AG04449 (cell line): ENCODE results near the gene HSFX4.

Source experiments
- CTCF ChIA-PET: fragments of 350-600 bp; formaldehyde crosslinking; extraction: SDS; loops from one replicate; lab custom pipeline; 2021; ENCODE audit warnings: antibody characterized with exemption; lab: Yijun Ruan, JAX
- POLR2A ChIA-PET: fragments of 400-600, 350-600 bp; formaldehyde crosslinking; extraction: SDS; loops from one replicate; lab custom pipeline; 2020; ENCODE audit warnings: antibody characterized with exemption, inconsistent platforms; lab: Yijun Ruan, JAX
- DNase-seq: peaks from one replicate; pipeline ENCODE4 v3.0.0-alpha.2; 2010; ENCODE audit warnings: low read depth, low spot score
- H3K4me3 ChIP-seq: 2 replicates; pipeline ENCODE4 v1.5.1; 2011; ENCODE audit warnings: low read depth, mild to moderate bottlenecking, control low read depth, low read length
- TF ChIP-seq, protein P1 (sequence below): IDR thresholded peaks from one replicate; pipeline ENCODE4 v1.5.1; 2011; ENCODE audit warnings: mild to moderate bottlenecking, moderate library complexity, low read length, control low read depth, inconsistent platforms; ENCODE audit not compliant: insufficient read depth; ENCODE audit errors: missing control alignments

Gene HSFX4

DNA sequence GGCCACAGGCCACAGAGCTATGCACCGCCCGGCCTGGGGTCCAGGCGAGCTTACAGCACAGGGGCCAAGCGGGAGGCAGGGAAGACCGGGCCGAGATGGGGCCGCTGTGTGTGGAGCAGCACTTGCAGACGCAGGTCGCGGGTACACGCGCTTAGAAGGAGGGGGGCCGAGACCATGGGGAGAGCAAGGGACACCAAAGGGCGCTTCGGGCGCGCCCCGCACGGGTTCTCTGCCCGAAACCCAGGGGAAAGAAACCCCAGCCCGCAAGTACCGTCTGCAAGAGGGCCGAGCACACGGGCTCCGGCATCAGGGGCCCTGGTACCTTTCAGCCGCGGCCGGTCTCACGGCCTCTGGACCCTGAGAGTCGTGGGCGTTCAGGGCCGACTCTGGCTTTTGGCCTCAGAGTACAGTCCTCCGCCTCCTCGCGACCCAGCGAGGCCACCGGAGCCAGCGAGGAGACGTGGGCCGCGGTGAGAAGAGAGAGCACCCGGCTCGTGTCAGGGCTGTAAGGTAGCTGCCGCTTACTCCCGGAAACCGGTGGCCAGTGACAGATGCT is 8.6 kb downstream of the HSFX4 start:
- TF ChIP-seq, protein P1, sequence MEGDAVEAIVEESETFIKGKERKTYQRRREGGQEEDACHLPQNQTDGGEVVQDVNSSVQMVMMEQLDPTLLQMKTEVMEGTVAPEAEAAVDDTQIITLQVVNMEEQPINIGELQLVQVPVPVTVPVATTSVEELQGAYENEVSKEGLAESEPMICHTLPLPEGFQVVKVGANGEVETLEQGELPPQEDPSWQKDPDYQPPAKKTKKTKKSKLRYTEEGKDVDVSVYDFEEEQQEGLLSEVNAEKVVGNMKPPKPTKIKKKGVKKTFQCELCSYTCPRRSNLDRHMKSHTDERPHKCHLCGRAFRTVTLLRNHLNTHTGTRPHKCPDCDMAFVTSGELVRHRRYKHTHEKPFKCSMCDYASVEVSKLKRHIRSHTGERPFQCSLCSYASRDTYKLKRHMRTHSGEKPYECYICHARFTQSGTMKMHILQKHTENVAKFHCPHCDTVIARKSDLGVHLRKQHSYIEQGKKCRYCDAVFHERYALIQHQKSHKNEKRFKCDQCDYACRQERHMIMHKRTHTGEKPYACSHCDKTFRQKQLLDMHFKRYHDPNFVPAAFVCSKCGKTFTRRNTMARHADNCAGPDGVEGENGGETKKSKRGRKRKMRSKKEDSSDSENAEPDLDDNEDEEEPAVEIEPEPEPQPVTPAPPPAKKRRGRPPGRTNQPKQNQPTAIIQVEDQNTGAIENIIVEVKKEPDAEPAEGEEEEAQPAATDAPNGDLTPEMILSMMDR = no peak
- POLR2A ChIA-PET = no interaction called here
- no peak for DNase-seq
- peak overlapping the region; percentile 79 for H3K4me3 ChIP-seq
- CTCF ChIA-PET = interaction anchor here (1.0 to 2.1 kb wide), 7 partner anchors 22 to 786 kb away, joined by 3 to 7 read pairs (median 3); no protein-coding TSS in a partner anchor

DNA sequence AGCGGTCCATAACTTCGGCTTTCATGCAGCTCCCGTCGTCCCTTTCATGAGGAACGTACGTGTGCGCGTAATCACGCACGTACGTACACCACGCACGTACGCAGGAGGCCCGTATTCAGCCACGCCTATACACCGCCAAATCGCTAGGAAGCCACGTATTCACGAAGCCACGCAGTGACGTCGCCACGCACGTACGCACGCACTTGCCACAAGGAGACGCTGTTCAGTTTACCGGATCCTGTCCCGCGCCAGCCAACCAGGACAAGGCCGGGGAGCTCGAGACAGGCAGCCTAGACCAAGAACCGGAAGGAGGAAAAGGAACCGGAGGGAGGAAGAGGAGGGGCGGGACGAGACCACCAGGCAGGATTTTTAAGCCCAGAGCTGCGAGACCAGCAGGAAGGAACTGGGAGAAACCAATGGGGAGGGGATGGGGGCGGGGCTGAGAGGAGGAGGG is 9.1 kb downstream of the HSFX4 start, which contains the start of gene EOLA2:
Gene EOLA2 (minus strand): TSS at position 65 of the 454 bp plus-strand sequence. CDS start 4,617 bp downstream, outside the sequence.
- peak within 1 kb of the TSS; percentile 79 for H3K4me3 ChIP-seq
- POLR2A ChIA-PET = no interaction called here
- CTCF ChIA-PET = interaction anchor here (1.0 to 2.1 kb wide), 7 partner anchors 22 to 786 kb away, joined by 3 to 7 read pairs (median 3); no protein-coding TSS in a partner anchor
- DNase-seq = peak; percentile 95
- TF ChIP-seq, protein P1 = peak; percentile 76

DNA sequence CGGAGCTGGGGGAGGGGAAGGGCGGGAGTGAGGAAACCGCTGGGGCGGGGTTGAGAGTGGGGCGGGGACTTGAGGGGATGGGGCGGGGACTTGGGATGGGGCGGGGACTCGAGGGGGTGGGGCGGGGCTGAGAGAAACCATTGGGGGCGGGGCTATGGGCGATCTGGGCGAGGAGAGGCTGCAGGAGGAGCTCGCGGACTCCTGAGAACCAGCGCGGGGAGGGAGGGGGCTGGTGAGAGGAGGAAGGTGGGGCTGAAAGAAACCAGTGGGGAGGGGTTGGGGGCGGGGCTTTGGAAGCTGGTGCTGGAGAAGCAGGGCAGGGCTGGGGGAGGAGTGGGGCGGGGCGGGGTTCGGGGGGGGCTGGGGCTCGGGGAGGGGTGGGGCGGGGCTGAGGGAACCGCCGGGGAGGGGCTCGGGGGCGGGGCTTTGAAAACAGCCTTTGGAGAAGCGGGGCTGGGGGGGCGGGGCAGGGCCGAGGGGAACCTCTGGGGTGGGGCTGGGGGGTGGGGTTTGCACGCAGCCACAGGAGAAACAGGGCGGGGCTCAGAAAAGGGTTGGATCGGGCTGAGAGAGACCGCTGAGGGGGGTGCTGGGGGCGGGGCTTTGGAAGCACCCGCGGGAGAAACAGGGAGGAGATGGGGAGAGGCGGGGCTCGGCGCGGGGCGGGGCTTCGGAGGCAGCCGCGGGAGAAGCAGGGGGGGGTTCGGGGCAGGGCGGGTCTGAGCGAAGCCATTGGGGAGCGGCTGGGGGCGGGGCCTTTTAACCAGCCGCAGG is 9.7 kb downstream of the HSFX4 start:
- DNase-seq = peak; percentile 55
- TF ChIP-seq, protein P1 = no peak
- ChIA-PET CTCF (interaction anchor here (1.0 to 2.1 kb wide), 8 partner anchors 23 to 785 kb away, joined by 3 to 7 read pairs (median 3); no protein-coding TSS in a partner anchor), POLR2A (interaction anchor here (0.6 to 0.9 kb wide), 2 partner anchors 434 to 642 kb away, joined by 3 read pairs; partner anchors contain the start of gene IDS)
- peak overlapping the region; percentile 79 for H3K4me3 ChIP-seq

DNA sequence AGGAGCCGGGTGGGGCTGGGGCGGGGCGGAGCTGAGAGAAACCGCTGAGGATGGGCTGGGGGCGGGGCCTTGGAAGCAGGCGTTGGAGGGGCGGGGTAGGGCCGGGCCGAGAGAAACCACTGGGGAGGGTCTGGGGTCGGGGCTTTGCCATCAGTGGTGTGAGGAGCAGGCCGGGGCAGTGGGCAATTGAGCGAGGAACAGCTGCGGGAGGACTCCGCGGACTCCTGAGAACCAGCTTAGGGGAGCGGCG is 10.2 kb downstream of the HSFX4 start:
- H3K4me3 ChIP-seq = peak overlapping the region; percentile 63
- DNase-seq = no peak
- ChIA-PET POLR2A (interaction anchor here (0.6 to 0.9 kb wide), 4 partner anchors 400 to 641 kb away, joined by 3 read pairs; partner anchors contain the start of gene IDS), CTCF (interaction anchor here (1.0 to 1.8 kb wide), 2 partner anchors 548 to 649 kb away, joined by 3 to 7 read pairs; no protein-coding TSS in a partner anchor)
- TF ChIP-seq, protein P1 = no peak

DNA sequence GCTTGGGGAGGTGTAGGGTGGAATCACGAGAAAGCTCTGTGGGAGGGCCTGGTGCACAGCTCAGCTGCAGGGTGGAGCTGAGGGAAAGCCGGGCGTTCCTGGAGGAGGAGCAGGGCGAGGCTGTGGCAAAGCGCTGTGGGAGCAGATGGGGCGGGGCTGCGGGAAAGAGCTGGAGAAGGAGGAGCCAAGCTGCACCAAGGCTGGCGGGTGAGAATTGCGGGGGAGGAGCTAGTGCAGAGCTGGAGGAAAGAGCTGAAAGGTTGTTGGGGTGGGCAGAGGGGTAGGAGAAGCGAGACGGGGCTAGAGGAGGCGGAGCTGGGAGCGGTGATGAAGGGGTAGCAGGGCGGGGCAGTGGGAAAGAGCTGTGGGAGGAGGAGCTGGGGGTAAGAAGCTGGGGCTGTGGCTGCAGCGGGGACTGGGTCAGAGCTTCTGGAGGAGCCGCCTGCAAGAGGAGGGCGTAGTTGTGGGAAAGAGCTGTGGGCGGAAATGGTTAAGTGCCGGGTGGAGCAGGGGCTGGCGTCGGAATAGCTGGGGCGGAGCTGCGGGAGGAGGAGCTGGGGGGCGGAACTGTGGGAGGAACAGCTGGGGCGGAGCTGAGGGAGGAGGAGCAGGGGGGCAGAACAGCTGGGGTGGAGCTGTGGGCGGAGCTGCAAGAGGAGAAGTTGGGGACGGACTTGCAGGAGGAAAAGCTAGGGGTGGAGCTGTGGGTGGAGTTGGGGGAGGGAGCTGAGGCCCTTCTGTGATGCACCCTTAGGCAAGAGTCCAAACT is 10.7 kb downstream of the HSFX4 start:
- ChIA-PET CTCF (interaction anchor here (0.9 to 1.3 kb wide), 3 partner anchors 547 to 742 kb away, joined by 3 to 5 read pairs (median 3); no protein-coding TSS in a partner anchor), POLR2A (interaction anchor here (0.6 to 0.9 kb wide), 3 partner anchors 400 to 435 kb away, joined by 3 read pairs; partner anchors contain the start of gene IDS)
- TF ChIP-seq, protein P1 = no peak
- DNase-seq = peak; percentile 95
- peak overlapping the region; percentile 63 for H3K4me3 ChIP-seq
